Putamen (tissue), 1 donor: ENCODE data around the gene SRC.

Source experiments
- DNase-seq: peaks from one replicate; pipeline ENCODE4 v3.0.0-alpha.2; 2016; ENCODE audit warnings: low spot score

The SRC gene

GRCh38 chr20:37453836-37454235, 107.9 kb downstream of the SRC start:
- no peak for DNase-seq

- no peak for DNase-seq
These were observed 108.9 kb downstream of the SRC start for GRCh38 chr20:37454636-37455385.
